GM18861 (cell line): ENCODE results near the gene C14orf132.

Source experiments
- ATAC-seq: cut with Tn5 transposase; IDR thresholded peaks from one replicate; pipeline ENCODE4 v1.9.1; 2021; ENCODE audit not compliant: unreplicated experiment

Gene C14orf132

GRCh38 chr14:96117101-96117897 lies 78.1 kb downstream of the C14orf132 start:
- no peak for ATAC-seq

- ATAC-seq, result no peak
Observed at GRCh38 chr14:96117960-96118359, 78.8 kb downstream of the C14orf132 start.

GRCh38 chr14:96118391-96118790 lies 79.2 kb downstream of the C14orf132 start:
- no peak for ATAC-seq

- no peak for ATAC-seq
Observed at GRCh38 chr14:96119947-96120346, 80.8 kb downstream of the C14orf132 start.

- no peak for ATAC-seq
Observed at GRCh38 chr14:96120392-96120791, 81.2 kb downstream of the C14orf132 start.

- no peak for ATAC-seq
Observed at GRCh38 chr14:96120941-96121340, 81.8 kb downstream of the C14orf132 start.

GRCh38 chr14:96121660-96122395 lies 82.7 kb downstream of the C14orf132 start:
- no peak for ATAC-seq

- ATAC-seq, result no peak
Observed at GRCh38 chr14:96122496-96122895, 83.3 kb downstream of the C14orf132 start.

- ATAC-seq, result no peak
Observed at GRCh38 chr14:96125536-96125935, 86.4 kb downstream of the C14orf132 start.

- ATAC-seq, result no peak
Observed at GRCh38 chr14:96126339-96126782, 87.2 kb downstream of the C14orf132 start.

- no peak for ATAC-seq
Observed at GRCh38 chr14:96126783-96127271, 87.7 kb downstream of the C14orf132 start.

GRCh38 chr14:96129128-96129736 lies 90.1 kb downstream of the C14orf132 start:
- no peak for ATAC-seq

GRCh38 chr14:96130391-96130790 lies 91.2 kb downstream of the C14orf132 start:
- no peak for ATAC-seq

- no peak for ATAC-seq
Observed at GRCh38 chr14:96130854-96131253, 91.7 kb downstream of the C14orf132 start.

GRCh38 chr14:96131836-96132235 lies 92.7 kb downstream of the C14orf132 start:
- ATAC-seq, result no peak

GRCh38 chr14:96134508-96134907 lies 95.3 kb downstream of the C14orf132 start:
- ATAC-seq, result no peak

- ATAC-seq, result no peak
Observed at GRCh38 chr14:96135285-96135684, 96.1 kb downstream of the C14orf132 start.

- ATAC-seq, result no peak
Observed at GRCh38 chr14:96136371-96137005, 97.3 kb downstream of the C14orf132 start.

- no peak for ATAC-seq
Observed at GRCh38 chr14:96138241-96138640, 99.1 kb downstream of the C14orf132 start.

GRCh38 chr14:96139169-96139568 lies 100.0 kb downstream of the C14orf132 start:
- ATAC-seq, result no peak

- no peak for ATAC-seq
Observed at GRCh38 chr14:96139879-96140278, 100.7 kb downstream of the C14orf132 start.
